ENCODE measurements around the gene CEP112. TPM values are rescaled to one million over a fixed set of nuclear protein-coding genes. Genes with fewer than 3 reads are reported as not detected.
A peak's percentile ranks its signal among the peaks of the same experiment; 100 is the strongest.

The CEP112 gene
- total and polyA plus RNA-seq, 2 donors (not counting 1 experiment from before 2014, with no cell fraction given) = 5.4 to 6.4 TPM

GRCh38 chr17:65855245-65855644, 336.7 kb downstream of the CEP112 start:
- Histone ChIP-seq H3K4me1 (ENCODE audit: control insufficient read depth, extremely low read depth, insufficient read depth, low read length) (no peaks in the 10 kb centered on the region), H2AFZ (ENCODE audit: low read length) (no peak overlapping the region), H3K27ac (ENCODE audit: insufficient read depth, low read length) (no peak overlapping the region), H3K79me2 (ENCODE audit: control insufficient read depth, insufficient read depth, low read length) (no peaks in the 10 kb centered on the region), H3K4me3 (replicated peaks in 1 of 4; ENCODE audit: control extremely low read depth in 1 of 4, insufficient read depth in 1 of 4, low read depth in 3 of 4, low read length in 4 of 4) (no peak overlapping the region), H3K36me3 (ENCODE audit: control insufficient read depth, insufficient read depth, low read length) (no peaks in the 10 kb centered on the region), H3K27me3 (ENCODE audit: control insufficient read depth, insufficient read depth, low read length) (no peaks in the 10 kb centered on the region), H4K20me1 (ENCODE audit: control insufficient read depth, extremely low read depth, insufficient read depth, low read length) (no peaks in the 10 kb centered on the region), H3K4me2 (ENCODE audit: extremely low read depth, insufficient read depth, low read length) (no peak overlapping the region), H3K9me3 (ENCODE audit: control insufficient read depth, insufficient read depth, low read depth, low read length) (no peaks in the 10 kb centered on the region), H3K9ac (ENCODE audit: insufficient read depth, low read length) (no peak overlapping the region)
- peak in 1 of 2 donors; percentile 67 for DNase-seq (ENCODE audit: low read depth in 2 of 2)
- TF ChIP-seq EZH2 (IDR thresholded peaks at IDR 0.05; ENCODE audit: low read length, missing control alignments) = no peak
- no peak for TF ChIP-seq CTCF (conservative IDR thresholded peaks at IDR 0.05 in 1 of 2, IDR thresholded peaks at IDR 0.05 in 1 of 2; ENCODE audit: low read depth in 1 of 2, low read length in 2 of 2)

GRCh38 chr17:65853816-65854215, 338.1 kb downstream of the CEP112 start:
- Histone ChIP-seq H3K27me3 (ENCODE audit: control insufficient read depth, insufficient read depth, low read length) (no peaks in the 10 kb centered on the region), H2AFZ (ENCODE audit: low read length) (no peak overlapping the region), H3K27ac (ENCODE audit: insufficient read depth, low read length) (no peak overlapping the region), H3K9ac (ENCODE audit: insufficient read depth, low read length) (no peak overlapping the region), H3K4me1 (ENCODE audit: control insufficient read depth, extremely low read depth, insufficient read depth, low read length) (no peaks in the 10 kb centered on the region), H3K9me3 (ENCODE audit: control insufficient read depth, insufficient read depth, low read depth, low read length) (no peaks in the 10 kb centered on the region), H4K20me1 (ENCODE audit: control insufficient read depth, extremely low read depth, insufficient read depth, low read length) (no peaks in the 10 kb centered on the region), H3K4me3 (replicated peaks in 1 of 4; ENCODE audit: control extremely low read depth in 1 of 4, insufficient read depth in 1 of 4, low read depth in 3 of 4, low read length in 4 of 4) (no peak overlapping the region), H3K79me2 (ENCODE audit: control insufficient read depth, insufficient read depth, low read length) (no peaks in the 10 kb centered on the region), H3K36me3 (ENCODE audit: control insufficient read depth, insufficient read depth, low read length) (no peaks in the 10 kb centered on the region), H3K4me2 (ENCODE audit: extremely low read depth, insufficient read depth, low read length) (no peak overlapping the region)
- TF ChIP-seq CTCF (conservative IDR thresholded peaks at IDR 0.05 in 1 of 2, IDR thresholded peaks at IDR 0.05 in 1 of 2; ENCODE audit: low read depth in 1 of 2, low read length in 2 of 2) (no peak), EZH2 (IDR thresholded peaks at IDR 0.05; ENCODE audit: low read length, missing control alignments) (no peak)
- no peak for DNase-seq (ENCODE audit: low read depth in 2 of 2)

GRCh38 chr17:65852911-65853310, 339.0 kb downstream of the CEP112 start:
- Histone ChIP-seq H3K36me3 (ENCODE audit: control insufficient read depth, insufficient read depth, low read length) (no peaks in the 10 kb centered on the region), H3K4me3 (replicated peaks in 1 of 4; ENCODE audit: control extremely low read depth in 1 of 4, insufficient read depth in 1 of 4, low read depth in 3 of 4, low read length in 4 of 4) (no peak overlapping the region), H3K4me2 (ENCODE audit: extremely low read depth, insufficient read depth, low read length) (no peak overlapping the region), H4K20me1 (ENCODE audit: control insufficient read depth, extremely low read depth, insufficient read depth, low read length) (no peaks in the 10 kb centered on the region), H3K9me3 (ENCODE audit: control insufficient read depth, insufficient read depth, low read depth, low read length) (no peaks in the 10 kb centered on the region), H3K4me1 (ENCODE audit: control insufficient read depth, extremely low read depth, insufficient read depth, low read length) (no peaks in the 10 kb centered on the region), H3K9ac (ENCODE audit: insufficient read depth, low read length) (no peak overlapping the region), H2AFZ (ENCODE audit: low read length) (no peak overlapping the region), H3K27ac (ENCODE audit: insufficient read depth, low read length) (no peak overlapping the region), H3K79me2 (ENCODE audit: control insufficient read depth, insufficient read depth, low read length) (no peaks in the 10 kb centered on the region), H3K27me3 (ENCODE audit: control insufficient read depth, insufficient read depth, low read length) (no peaks in the 10 kb centered on the region)
- no peak for DNase-seq (ENCODE audit: low read depth in 2 of 2)
- no peak for TF ChIP-seq EZH2 (IDR thresholded peaks at IDR 0.05; ENCODE audit: low read length, missing control alignments)
- no peak for TF ChIP-seq CTCF (conservative IDR thresholded peaks at IDR 0.05 in 1 of 2, IDR thresholded peaks at IDR 0.05 in 1 of 2; ENCODE audit: low read depth in 1 of 2, low read length in 2 of 2)

Measured in fibroblast of lung (primary cell).